Activated T-cell treated with anti-CD3 and anti-CD28 coated beads, Interleukin-2, amount 50 U/mL, for 24 hours (primary cell): ENCODE measurements around the gene PTPN1.
"Not testable (repeated sequence)": the region's sequence is repeated elsewhere in the genome, so short reads cannot be mapped to it uniquely, and the experiment has no call there.

ENCODE experiments used
- DNase-seq: peaks from one replicate; pipeline ENCODE4 v3.0.0-alpha.2; 2020
- H3K27ac Mint-ChIP-seq: 2 replicates; pipeline ENCODE4 v1.8.0; 2020; ENCODE audit warnings: mild to moderate bottlenecking, mixed read lengths
- H3K27me3 Mint-ChIP-seq: 2 replicates; pipeline ENCODE4 v1.8.0; 2020; ENCODE audit warnings: mixed read lengths
- H3K36me3 Mint-ChIP-seq: 2 replicates; pipeline ENCODE4 v1.8.0; 2020; ENCODE audit warnings: low read depth, mixed read lengths
- H3K4me1 Mint-ChIP-seq: 2 replicates; pipeline ENCODE4 v1.8.0; 2020; ENCODE audit warnings: low read depth, mixed read lengths
- H3K4me3 Mint-ChIP-seq: 2 replicates; pipeline ENCODE4 v1.8.0; 2020; ENCODE audit warnings: mild to moderate bottlenecking, moderate library complexity, mixed read lengths
- H3K9me3 Mint-ChIP-seq: 2 replicates; pipeline ENCODE4 v1.8.0; 2020; ENCODE audit warnings: mixed read lengths

The PTPN1 gene

GRCh38 chr20:50607850-50608749, 97.9 kb downstream of the PTPN1 start:
- DNase-seq = no peak
- no peak overlapping the region for H3K27ac Mint-ChIP-seq
- H3K9me3 Mint-ChIP-seq = no peaks in the 10 kb centered on the region
- no peaks in the 10 kb centered on the region for H3K4me1 Mint-ChIP-seq
- H3K36me3 Mint-ChIP-seq = no peaks in the 10 kb centered on the region
- H3K4me3 Mint-ChIP-seq = no peak overlapping the region
- H3K27me3 Mint-ChIP-seq = peaks cover 13% of the 10 kb centered on the region

- no peak overlapping the region for H3K27ac Mint-ChIP-seq
- H3K4me1 Mint-ChIP-seq = no peaks in the 10 kb centered on the region
- no peak for DNase-seq
- no peak overlapping the region for H3K4me3 Mint-ChIP-seq
- no peaks in the 10 kb centered on the region for H3K9me3 Mint-ChIP-seq
- H3K36me3 Mint-ChIP-seq = no peaks in the 10 kb centered on the region
- peaks cover 12% of the 10 kb centered on the region for H3K27me3 Mint-ChIP-seq
These were observed 98.5 kb downstream of the PTPN1 start for GRCh38 chr20:50608750-50609104.

GRCh38 chr20:50609438-50609989, 99.3 kb downstream of the PTPN1 start:
- peaks cover 6% of the 10 kb centered on the region for H3K27me3 Mint-ChIP-seq
- H3K9me3 Mint-ChIP-seq = no peaks in the 10 kb centered on the region
- no peak for DNase-seq
- no peak overlapping the region for H3K4me3 Mint-ChIP-seq
- no peaks in the 10 kb centered on the region for H3K36me3 Mint-ChIP-seq
- H3K27ac Mint-ChIP-seq = no peak overlapping the region
- no peaks in the 10 kb centered on the region for H3K4me1 Mint-ChIP-seq

- H3K27me3 Mint-ChIP-seq = peaks cover 4% of the 10 kb centered on the region
- no peak overlapping the region for H3K27ac Mint-ChIP-seq
- no peaks in the 10 kb centered on the region for H3K4me1 Mint-ChIP-seq
- no peaks in the 10 kb centered on the region for H3K9me3 Mint-ChIP-seq
- H3K36me3 Mint-ChIP-seq = no peaks in the 10 kb centered on the region
- no peak overlapping the region for H3K4me3 Mint-ChIP-seq
- no peak for DNase-seq
These were observed 100.1 kb downstream of the PTPN1 start for GRCh38 chr20:50610212-50610718.

- Mint-ChIP-seq H3K4me3 (no peak overlapping the region), H3K27ac (no peak overlapping the region), H3K4me1 (no peaks in the 10 kb centered on the region), H3K36me3 (no peaks in the 10 kb centered on the region), H3K27me3 (peaks cover 4% of the 10 kb centered on the region), H3K9me3 (no peaks in the 10 kb centered on the region)
- DNase-seq = no peak
These were observed 101.1 kb downstream of the PTPN1 start for GRCh38 chr20:50611128-50611810.

GRCh38 chr20:50613438-50614169, 103.4 kb downstream of the PTPN1 start:
- DNase-seq = no peak
- no peak overlapping the region for H3K4me3 Mint-ChIP-seq
- H3K27me3 Mint-ChIP-seq = no peaks in the 10 kb centered on the region
- no peaks in the 10 kb centered on the region for H3K9me3 Mint-ChIP-seq
- H3K27ac Mint-ChIP-seq = no peak overlapping the region
- no peaks in the 10 kb centered on the region for H3K4me1 Mint-ChIP-seq
- H3K36me3 Mint-ChIP-seq = no peaks in the 10 kb centered on the region

GRCh38 chr20:50615407-50615806, 105.2 kb downstream of the PTPN1 start:
- Mint-ChIP-seq H3K36me3 (no peaks in the 10 kb centered on the region), H3K4me3 (no peak overlapping the region)

GRCh38 chr20:50617022-50617421, 106.8 kb downstream of the PTPN1 start:
- Mint-ChIP-seq H3K4me3 (no peak overlapping the region), H3K36me3 (no peaks in the 10 kb centered on the region), H3K27me3 (no peaks in the 10 kb centered on the region), H3K27ac (no peak overlapping the region), H3K4me1 (no peaks in the 10 kb centered on the region), H3K9me3 (peaks cover 2% of the 10 kb centered on the region)
- no peak for DNase-seq

More at GRCh38 chr20:50615407-50615806, 105.2 kb downstream of the PTPN1 start:
- no peak overlapping the region for H3K27ac Mint-ChIP-seq
- H3K9me3 Mint-ChIP-seq = no peaks in the 10 kb centered on the region
- no peak for DNase-seq
- H3K4me1 Mint-ChIP-seq = no peaks in the 10 kb centered on the region
- no peaks in the 10 kb centered on the region for H3K27me3 Mint-ChIP-seq

GRCh38 chr20:50618537-50618936, 108.4 kb downstream of the PTPN1 start:
- Mint-ChIP-seq H3K27ac (no peak overlapping the region), H3K27me3 (no peaks in the 10 kb centered on the region), H3K36me3 (no peaks in the 10 kb centered on the region), H3K9me3 (peaks cover 2% of the 10 kb centered on the region), H3K4me3 (no peak overlapping the region), H3K4me1 (no peaks in the 10 kb centered on the region)
- no peak for DNase-seq

- H3K36me3 Mint-ChIP-seq, DNase-seq: not testable (repeated sequence)
These were observed 110.3 kb downstream of the PTPN1 start for GRCh38 chr20:50620459-50620858.

GRCh38 chr20:50621068-50621665, 111.0 kb downstream of the PTPN1 start:
- H3K27me3 Mint-ChIP-seq = no peaks in the 10 kb centered on the region

More at GRCh38 chr20:50620459-50620858, 110.3 kb downstream of the PTPN1 start:
- H3K27ac Mint-ChIP-seq, H3K4me1 Mint-ChIP-seq, H3K27me3 Mint-ChIP-seq, H3K9me3 Mint-ChIP-seq, H3K4me3 Mint-ChIP-seq: not testable (repeated sequence)

GRCh38 chr20:50624351-50625016, 114.3 kb downstream of the PTPN1 start:
- H3K27me3 Mint-ChIP-seq = no peaks in the 10 kb centered on the region
- no peak overlapping the region for H3K4me3 Mint-ChIP-seq
- DNase-seq = no peak
- H3K9me3 Mint-ChIP-seq = peaks cover 2% of the 10 kb centered on the region
- no peak overlapping the region for H3K27ac Mint-ChIP-seq
- no peaks in the 10 kb centered on the region for H3K36me3 Mint-ChIP-seq
- no peaks in the 10 kb centered on the region for H3K4me1 Mint-ChIP-seq

More at GRCh38 chr20:50621068-50621665, 111.0 kb downstream of the PTPN1 start:
- Mint-ChIP-seq H3K27ac (no peak overlapping the region), H3K9me3 (peaks cover 2% of the 10 kb centered on the region), H3K4me1 (no peaks in the 10 kb centered on the region), H3K36me3 (no peaks in the 10 kb centered on the region), H3K4me3 (no peak overlapping the region)
- no peak for DNase-seq

GRCh38 chr20:50625986-50626677, 115.9 kb downstream of the PTPN1 start:
- Mint-ChIP-seq H3K9me3 (peaks cover 2% of the 10 kb centered on the region), H3K27me3 (no peaks in the 10 kb centered on the region), H3K27ac (no peak overlapping the region), H3K4me1 (no peaks in the 10 kb centered on the region), H3K36me3 (no peaks in the 10 kb centered on the region), H3K4me3 (no peak overlapping the region)
- peak; percentile 46 for DNase-seq
